GM19328 (cell line): ENCODE data around the gene FEM1A.
"Not testable (repeated sequence)": the region's sequence is repeated elsewhere in the genome, so short reads cannot be mapped to it uniquely, and the experiment has no call there.

Experiments
- ATAC-seq: cut with Tn5 transposase; IDR thresholded peaks from one replicate; pipeline ENCODE4 v1.9.1; 2021; ENCODE audit warnings: mild to moderate bottlenecking, moderate library complexity; ENCODE audit not compliant: unreplicated experiment

FEM1A gene, protein sequence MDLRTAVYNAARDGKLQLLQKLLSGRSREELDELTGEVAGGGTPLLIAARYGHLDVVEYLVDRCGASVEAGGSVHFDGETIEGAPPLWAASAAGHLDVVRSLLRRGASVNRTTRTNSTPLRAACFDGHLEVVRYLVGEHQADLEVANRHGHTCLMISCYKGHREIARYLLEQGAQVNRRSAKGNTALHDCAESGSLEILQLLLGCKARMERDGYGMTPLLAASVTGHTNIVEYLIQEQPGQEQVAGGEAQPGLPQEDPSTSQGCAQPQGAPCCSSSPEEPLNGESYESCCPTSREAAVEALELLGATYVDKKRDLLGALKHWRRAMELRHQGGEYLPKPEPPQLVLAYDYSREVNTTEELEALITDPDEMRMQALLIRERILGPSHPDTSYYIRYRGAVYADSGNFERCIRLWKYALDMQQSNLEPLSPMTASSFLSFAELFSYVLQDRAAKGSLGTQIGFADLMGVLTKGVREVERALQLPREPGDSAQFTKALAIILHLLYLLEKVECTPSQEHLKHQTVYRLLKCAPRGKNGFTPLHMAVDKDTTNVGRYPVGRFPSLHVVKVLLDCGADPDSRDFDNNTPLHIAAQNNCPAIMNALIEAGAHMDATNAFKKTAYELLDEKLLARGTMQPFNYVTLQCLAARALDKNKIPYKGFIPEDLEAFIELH

DNA sequence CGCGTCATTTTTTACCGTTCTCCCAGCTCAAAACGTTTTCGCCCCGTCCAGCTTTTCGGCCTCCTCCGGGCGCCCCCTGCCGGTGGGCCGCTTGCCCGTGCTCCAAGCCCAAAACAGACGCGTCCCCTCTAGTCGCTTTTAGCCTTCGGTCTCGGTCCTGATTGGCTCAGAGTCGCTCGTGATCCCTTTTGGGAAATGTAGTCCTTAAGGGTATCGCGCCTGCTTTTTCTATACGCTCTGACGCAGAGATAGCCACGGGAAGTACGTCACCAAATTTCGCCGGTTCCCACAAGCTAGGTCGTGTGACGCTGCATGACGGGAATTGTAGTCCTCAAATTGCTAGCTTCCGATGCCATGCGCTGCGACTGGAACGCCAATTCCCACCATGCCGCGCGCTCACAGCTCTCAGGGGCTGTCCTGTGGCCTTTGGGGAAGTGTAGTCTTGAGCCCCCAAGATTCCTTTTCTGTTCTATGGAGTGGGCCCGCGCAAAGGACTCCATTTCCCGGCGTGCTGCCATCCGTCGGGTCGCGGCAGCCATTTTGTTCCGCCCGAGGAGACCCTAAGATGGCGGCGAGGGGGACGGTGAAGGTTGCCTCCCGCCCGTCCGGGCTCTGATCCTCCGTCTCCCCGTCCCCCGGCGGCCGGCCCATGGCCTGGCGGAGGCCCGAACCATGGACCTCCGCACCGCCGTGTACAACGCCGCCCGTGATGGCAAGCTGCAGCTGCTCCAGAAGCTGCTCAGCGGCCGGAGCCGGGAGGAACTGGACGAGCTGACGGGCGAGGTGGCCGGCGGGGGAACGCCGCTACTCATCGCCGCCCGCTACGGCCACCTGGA, at the start of gene FEM1A:
Gene FEM1A, plus strand, starts transcription at position 552 of the 836 bp plus-strand sequence. Its CDS starts 121 bp downstream, at position 673.
- ATAC-seq: peak; percentile 94

DNA sequence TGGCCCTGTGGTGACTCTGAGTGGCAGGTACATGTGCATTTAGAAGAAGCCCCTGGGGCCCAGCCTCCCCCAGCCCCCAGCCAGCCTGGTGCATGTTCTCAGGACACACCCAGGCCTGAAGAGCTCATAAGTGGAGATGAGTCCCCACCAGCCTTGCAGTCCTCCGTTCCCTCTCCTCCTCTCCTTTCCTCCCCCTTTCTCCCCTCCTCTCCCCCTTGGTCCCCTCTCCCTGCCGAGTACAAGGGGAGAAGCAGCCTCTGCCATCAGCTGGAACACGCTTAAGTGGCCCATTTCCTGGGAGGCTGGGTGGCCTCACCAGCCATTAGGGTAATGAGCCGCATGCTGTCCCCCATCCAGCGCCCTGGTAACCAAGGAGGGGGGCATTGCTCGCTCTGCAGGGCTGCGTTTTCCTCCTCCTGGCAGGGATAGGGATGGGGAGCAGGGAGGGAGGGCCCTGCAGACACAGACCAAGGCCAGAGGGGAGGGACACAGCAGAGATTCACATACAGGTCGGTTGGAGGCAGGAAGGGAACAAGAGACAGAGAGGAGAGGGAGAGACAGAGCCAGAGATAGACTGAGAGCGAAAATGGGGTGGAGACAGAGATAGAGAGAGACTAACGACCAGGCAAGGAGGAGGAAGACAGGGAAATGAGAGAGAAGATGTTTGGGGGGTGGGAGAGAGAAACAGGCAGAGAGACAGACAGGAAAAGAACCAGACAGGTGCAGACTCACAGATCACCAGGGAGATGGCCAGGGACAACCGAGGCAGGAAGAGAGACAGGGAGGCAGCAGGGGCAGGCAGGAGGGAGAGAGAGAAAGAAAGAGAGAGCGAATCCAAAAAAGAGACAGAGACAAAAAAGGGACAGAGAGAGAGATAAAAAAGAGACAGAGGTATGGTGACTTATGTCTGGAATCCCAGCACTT, 48.5 kb upstream of the FEM1A start:
- no peak for ATAC-seq

DNA sequence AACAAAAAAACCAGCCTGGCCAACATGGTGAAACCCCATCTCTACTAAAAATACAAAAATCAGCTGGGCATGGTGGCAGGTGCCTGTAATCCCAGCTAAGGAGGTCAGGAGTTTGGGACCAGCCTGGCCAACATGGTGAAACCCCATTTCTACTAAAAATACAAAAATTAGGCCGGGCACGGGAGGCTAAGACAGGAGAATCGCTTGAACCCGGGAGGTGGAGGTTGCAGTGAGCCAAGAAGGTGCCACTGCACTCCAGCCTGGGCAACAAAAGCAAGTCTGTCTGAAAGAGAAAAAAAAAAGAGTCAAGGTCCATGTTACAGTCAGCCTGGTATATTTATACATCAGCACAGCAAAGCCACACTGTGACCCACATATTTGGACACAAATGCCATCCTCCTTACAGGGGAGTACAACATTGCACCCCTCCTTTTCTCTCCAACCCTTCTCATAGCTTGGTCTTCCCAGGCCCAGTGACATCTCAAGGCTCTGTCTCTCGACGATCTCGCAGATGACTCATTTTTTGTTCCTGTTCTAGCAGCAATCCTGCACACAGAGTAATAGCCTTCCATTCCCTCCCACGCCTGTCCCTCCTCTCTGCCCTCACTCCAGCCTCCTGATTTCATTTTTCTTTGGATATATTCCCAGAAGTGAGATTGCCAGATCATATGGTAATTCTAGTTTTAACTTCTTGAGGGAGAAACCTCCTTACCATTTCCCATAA, 46.9 kb upstream of the FEM1A start:
- no peak for ATAC-seq

DNA sequence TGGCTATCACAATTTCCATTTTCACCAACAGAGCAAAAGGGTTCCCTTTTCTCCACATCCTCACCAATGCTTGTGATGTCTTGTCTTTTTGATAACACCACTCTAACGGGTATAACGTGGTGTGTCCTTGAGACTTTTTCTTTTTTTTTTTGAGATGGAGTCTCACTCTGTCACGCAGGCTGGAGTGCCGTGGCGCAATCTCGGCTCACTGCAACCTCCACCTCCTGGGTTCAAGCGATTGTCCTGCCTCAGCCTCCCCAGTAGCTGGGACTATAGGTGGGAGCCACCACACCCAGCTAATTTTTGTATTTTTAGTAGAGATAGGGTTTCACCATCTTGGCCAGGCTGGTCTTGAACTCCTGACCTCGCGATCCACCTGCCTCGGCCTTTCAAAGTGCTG, 46.4 kb upstream of the FEM1A start:
- not testable (repeated sequence) for ATAC-seq

DNA sequence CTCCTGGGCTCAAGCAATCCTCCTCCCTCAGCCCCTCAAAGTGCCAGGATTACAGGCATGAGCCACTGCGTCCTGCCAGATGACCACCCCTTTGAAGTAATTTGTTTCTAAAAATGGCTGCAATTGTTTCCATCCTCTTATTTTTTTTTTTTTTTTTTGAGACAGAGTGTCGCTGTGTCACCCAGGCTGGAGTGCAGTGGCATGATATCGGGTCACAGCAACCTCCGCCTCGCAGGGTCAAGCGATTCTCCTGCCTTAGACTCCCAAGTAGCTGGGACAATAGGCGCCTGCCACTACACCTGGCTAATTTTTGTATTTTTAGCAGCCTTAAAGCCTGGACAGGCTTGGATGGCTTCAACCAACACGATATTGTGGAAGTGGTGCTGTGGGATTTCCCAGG, 45.5 kb upstream of the FEM1A start:
- ATAC-seq: no peak

DNA sequence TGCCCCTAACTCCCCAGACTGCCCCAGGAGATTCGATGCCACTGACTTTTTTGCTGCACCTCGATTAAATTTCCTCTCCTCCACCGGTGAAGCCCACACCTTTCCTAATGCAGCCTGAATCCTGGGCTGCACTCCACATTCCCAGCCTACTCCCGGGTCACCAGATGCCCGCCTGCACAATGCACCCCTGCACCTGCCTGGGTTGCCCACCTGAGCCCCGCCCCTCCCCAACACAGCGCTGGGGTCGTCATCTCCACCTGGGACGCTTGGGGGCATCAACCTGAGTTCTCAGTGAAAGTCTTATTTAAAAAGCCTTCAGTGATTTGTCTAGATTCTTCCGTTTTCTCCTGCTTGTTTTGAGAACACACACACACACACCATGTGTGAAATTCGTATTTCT, 43.3 kb upstream of the FEM1A start:
- no peak for ATAC-seq

DNA sequence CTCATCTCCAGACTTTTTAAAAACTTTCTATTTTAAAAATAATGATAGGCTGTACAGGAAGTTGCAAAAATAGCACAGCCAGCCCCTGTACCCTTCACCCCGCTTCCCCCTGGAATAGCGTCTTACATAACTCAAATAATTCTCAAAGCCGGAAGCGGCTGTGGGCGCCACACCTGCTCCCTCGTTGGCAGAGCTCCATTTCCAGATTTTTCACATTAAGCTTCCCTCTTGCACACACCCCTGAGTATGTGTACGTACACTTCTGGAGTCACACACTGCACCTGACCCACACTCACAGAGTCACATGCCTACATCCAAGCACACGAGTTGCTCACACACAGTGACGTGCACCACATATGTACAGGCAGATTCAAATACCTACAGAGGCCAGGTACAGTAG, 42.9 kb upstream of the FEM1A start:
- ATAC-seq: no peak

DNA sequence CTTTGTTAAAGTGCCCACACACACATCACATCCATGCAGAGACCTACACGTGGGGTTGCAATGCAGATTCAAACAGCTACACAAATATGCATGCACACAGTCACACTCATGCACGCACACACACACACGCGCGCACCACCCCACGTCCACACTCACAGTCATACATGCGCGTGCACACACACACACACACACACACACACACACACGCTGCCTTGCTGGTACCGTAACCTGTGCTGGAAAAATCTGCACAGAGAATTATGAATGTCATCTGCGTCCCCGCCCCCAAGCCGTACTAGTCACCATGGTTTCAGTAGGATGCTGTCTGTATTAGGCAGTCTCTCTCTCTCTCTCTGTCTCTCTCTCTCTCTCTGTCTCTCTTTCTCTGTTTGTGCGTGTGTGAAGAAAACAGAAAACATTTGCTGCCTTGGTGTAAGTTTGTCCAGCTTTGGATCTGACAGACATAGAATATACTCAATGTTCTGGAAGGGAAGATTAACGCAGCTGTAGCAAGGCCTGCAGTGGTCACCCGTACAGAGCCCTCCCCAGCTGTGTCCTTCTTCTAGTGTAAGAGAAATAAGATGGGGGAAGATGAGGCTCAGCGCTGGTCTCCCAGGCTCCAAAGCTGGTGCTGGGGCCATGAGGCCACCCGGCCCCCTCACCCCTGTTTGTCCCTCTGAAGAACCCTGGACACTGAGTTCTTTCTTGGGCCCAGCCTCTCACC, 41.5 kb upstream of the FEM1A start:
- ATAC-seq: no peak

DNA sequence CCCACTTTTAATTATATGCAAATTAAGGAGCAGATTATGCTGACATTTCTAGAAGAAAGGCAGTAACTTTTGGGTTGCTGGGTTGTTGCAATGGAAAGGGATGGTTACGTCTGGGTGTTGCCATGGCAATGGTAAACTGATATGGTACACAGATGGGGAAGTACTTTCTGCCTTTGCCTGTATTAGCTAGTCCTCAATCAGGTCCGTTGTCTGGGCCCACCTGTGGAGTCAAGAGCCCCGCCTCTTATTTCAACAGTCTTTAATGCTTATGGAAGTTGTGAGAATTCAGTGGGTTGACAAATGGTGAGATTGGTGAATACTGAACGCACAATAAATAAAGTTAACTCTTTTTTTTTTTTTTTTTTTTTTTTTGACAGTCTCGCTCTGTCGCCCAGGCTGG, 37.3 kb upstream of the FEM1A start:
- no peak for ATAC-seq

DNA sequence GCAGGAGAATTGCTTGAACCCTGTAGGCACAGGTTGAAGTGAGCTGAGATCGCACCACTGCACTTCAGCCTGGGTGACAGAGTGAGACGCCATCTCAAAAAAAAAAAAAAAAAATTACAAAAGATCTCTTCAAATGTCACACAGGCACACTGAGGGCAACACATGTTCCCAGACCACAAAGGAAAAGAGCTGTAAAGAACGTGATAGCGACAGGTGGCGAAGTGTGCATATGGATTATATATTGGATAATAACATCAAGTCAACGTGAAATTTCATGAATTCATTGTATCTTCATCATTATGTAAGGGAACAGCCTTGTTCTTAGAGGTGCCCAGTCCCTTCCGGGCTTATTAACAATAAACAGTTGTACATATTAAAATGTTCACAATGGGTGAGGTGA, 36.1 kb upstream of the FEM1A start:
- ATAC-seq: no peak

DNA sequence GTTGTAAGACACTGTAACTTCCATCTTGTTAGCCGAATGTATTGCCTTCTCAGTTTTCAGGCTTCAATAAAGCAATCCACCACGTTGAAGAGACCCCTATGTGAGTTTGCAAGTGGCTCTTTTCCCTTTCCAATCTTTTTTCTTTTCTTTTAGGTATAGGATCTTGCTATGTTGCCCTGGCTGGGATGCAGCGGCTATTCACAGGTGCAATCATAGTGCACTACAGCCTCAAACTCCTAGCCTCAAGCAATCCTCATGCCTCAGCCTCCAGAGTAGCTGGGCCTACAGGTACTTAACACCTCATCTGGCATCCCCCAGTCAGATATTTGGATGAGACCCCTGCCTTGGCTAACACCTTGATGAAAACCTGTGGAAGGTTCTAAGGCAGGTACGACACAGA, 33.5 kb upstream of the FEM1A start:
- ATAC-seq: no peak

DNA sequence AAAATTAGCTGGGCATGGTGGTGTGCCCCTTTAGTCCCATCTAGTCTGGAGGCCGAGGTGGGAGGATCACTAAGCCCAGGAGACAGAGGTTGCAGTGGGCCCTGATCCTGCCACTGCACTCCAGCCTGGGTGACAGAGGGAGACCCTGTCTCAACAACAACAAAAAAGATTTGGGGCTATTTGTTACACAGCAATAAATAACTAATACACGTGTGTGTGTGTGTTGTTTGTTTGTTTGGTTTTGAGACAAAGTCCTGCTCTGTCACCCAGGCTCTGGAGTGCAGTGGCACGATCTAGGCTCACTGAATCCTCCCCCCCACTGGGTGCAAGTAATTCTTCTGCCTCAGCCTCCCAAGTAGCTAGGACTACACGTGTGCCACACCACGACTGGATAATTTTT, 32.9 kb upstream of the FEM1A start:
- no peak for ATAC-seq

DNA sequence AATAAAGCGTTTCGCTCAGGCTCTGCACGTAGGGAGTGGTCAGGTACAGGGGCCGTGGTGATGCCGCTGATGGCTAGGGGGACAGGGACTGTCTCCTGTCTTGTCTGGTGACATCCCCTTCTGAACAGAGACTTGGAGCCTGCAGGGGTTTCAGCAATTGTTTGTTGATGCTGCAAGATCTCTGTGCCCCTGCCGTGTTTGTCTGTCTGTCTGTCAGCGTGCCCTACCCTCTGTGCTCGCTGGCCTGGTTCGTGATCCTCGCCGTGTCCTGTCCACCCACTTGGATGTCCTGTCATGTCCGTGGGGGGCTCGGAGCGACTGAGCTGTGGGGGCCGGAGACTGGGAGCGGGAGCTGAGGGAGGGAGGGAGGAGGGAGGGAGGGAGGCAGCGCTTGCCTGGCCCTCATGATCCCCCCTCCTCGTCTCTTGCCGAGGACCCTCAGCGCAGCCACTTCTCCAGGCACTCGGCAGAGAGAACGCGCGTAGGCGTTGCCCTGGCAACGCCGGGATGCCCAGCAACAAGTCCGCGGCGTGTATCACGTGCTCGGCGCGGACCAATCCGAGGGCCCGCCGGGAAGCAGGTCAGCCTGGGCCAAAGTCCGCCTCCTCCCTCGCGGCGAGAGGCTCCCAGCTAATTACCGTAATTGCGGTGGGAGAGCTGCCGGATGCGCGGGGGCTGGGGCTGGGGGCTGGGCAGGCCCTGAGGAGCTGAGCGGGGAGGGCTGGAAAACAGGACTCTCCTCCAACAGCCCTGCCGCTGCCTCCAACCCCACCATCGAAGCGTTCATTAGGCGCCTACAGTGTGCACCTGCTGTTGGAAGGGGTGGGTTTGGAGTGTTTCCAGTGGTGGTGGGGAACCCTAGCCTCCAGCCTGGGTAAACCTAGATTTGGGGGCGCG, 31.9 kb upstream of the FEM1A start:
- no peak for ATAC-seq

DNA sequence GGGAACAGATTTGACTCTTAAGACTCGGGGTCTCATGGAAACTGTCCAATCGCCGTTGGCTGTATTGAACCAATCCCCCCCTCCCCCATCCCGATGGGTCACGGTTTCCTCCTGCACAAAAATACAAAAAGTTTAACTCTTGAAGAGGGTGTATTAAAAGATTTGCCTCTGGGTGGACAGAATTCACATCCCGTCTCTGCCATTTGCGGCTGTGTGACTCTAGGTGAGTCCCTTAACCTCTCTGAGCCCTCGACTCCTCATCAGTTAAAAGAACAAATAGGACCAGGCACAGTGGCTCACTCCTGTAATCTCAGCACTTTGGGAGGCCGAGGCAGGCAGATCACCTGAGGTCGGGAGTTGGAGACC, 31.3 kb upstream of the FEM1A start:
- no peak for ATAC-seq

DNA sequence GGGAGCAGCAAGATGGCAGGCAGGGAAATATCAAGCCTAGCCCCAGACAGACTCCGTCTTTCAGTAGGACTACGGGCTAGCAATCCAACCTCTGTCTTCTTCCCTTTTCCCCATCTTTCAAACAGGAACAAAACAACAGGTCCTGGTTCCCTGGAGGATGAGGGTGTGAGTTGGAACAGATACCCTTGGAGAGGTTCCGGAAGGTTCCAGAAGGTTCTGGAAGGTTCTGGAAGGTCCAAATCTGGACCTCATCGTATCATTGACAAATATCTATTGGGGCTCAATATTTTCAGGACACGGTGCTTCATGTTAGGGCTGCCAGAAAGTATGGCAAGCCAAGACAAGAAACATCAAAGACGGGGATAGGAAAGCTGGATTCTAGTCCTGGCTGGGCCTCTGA, 28.5 kb upstream of the FEM1A start:
- ATAC-seq: no peak

DNA sequence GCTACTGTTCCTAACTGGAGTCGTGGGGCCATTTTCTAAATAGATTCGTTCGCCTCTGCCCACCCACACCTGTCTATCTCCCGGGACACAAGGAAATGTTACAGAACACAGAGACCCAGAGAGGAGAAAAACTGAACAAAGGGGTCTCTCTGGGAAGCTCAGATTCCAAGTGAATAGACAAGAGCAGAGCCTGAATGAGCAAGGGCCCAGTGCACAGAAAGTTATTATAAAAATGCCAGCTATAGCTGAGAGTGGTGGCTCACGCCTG, 27.2 kb upstream of the FEM1A start:
- ATAC-seq: no peak

DNA sequence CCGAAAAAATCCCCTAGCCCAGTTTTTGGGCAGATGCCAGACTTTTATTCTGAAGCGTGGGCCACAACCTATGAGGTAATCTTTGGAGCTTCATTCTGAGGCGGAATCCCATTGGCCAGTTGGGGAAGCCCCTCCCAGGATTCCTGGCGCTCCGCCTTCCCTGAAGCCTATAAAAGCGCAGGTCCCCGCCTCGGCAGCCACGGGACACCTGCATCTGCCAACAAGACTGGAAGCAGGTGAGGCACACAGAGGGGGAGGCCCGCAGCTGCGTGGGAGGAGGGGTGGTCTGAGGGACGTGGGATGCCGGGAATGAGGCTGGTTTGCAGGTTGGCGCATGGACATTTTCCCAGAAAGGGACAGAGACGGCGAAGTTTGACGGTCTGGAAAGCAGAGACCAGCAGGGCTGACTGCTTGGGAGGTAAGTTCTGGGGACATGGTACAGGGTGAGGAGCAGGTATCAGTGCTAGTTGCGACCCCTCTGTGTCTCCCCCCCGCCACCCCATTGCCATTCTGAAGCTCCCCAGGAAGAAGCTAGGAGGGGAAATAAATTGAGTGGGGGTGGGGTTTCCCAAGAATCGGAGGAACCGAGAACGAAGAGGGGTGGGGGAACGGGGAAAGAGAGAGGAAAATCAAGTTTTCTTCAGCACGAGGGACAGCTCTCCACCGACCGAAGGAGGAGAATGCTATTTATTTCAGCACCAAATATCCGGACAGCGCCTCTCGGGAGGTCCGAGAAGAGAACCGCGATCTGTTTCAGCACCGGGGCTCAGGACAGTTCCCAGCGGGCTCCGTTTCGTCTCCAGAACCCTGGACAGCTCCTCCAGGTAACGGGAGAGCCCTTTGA, 22.4 kb upstream of the FEM1A start:
- no peak for ATAC-seq

DNA sequence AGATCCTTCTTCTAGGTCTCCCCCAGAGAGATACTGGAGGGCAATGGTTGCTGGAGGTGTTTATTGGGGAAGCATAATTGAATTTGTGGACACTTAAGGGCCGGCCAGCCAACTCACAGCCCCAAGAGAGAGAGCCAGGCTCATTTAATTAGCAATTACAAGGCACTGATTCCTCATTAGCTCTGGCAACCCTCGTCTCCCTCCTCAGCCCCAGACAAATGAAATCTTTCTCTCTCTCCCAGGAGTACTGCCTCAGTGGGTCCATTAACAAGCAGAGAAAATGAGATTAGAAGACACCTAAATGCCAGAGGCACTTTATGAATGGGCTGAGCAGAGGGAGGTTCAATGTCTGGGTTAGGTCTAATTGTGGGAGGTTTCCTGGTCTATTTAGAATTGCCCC, 19.0 kb upstream of the FEM1A start:
- ATAC-seq: no peak
